GM12874 (cell line): ENCODE measurements around the gene KRI1.

Experiments
- TF ChIP-seq, protein P1 (sequence below): IDR thresholded peaks from 2 replicates; pipeline ENCODE4 v1.5.1; 2011; ENCODE audit warnings: low read depth, mild to moderate bottlenecking, control low read depth, low read length, moderate library complexity; ENCODE audit not compliant: insufficient read depth

KRI1 gene

DNA sequence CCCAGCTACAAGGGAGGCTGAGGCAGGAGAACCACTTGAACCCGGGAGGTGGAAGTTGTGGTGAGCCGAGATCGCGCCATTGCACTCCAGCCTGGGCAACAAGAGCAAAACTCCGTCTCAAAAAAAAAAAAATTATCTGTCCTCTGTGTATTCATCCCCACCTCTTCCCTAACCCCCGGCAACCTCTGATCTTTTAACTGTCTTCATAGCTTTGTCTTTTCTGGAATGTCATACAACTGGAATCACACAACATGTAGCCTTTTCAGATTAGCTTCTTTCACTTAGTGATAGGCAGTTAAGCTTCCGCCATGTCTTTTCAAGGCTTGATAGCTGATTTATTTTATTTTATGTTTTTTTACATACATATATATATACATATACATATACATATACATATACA is 40.2 kb downstream of the KRI1 start:
- TF ChIP-seq, protein P1, sequence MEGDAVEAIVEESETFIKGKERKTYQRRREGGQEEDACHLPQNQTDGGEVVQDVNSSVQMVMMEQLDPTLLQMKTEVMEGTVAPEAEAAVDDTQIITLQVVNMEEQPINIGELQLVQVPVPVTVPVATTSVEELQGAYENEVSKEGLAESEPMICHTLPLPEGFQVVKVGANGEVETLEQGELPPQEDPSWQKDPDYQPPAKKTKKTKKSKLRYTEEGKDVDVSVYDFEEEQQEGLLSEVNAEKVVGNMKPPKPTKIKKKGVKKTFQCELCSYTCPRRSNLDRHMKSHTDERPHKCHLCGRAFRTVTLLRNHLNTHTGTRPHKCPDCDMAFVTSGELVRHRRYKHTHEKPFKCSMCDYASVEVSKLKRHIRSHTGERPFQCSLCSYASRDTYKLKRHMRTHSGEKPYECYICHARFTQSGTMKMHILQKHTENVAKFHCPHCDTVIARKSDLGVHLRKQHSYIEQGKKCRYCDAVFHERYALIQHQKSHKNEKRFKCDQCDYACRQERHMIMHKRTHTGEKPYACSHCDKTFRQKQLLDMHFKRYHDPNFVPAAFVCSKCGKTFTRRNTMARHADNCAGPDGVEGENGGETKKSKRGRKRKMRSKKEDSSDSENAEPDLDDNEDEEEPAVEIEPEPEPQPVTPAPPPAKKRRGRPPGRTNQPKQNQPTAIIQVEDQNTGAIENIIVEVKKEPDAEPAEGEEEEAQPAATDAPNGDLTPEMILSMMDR: no peak

DNA sequence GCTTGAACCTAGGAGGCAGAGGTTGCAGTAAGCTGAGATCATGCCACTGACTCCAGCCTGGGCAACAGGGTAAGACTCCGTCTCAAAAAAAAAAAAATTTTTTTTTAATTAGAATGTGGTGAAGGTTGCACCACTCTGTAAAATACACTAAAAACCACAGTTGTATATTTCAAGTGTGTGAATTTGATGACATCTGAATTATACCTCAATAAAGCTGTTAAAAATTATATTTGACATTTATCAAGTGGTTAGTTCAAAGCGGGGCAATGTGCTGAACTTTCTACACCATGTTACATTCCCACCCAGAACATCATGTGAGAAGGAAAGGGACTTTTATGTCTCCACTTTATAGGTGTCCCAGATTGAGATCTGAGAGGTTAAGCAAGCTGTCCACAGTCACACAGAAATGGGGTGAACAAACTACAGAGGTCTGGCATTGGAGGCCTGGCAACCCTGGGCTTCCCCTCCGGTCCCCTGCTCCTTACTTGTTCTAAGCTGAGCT is 42.6 kb downstream of the KRI1 start:
- TF ChIP-seq, protein P1: no peak

DNA sequence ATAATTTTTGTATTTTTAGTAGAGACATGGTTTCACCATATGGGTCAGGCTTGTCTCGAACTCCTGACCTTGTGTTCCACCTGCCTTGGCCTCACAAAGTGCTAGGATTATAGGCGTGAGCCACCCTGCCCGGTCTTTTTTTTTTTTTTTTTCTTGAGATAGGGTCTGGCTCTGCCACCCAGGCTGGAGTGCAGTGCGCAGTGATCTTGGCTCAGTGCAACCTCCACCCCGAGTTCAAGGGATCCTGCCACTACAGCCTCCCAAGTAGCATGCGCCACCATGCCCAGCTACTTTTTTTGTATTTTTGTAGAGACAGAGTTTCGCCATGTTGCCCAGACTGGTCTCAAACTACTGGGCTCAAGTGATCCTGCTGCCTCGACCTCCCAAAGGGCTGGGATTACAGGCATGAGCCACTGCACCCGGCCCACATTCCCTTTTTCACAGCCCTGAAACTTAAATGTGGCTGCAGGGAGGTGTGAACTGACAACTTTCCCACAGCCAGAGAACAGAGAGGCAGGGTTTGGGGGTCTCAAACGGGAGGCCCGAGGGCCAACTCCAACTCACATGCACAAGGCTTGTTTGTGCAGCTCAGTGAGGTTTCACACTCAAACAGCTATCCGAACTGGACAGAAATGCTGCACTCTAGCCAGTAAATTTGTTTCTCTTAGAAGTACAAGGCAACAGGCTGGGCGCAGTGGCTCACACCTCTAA is 44.2 kb downstream of the KRI1 start:
- TF ChIP-seq, protein P1: no peak

DNA sequence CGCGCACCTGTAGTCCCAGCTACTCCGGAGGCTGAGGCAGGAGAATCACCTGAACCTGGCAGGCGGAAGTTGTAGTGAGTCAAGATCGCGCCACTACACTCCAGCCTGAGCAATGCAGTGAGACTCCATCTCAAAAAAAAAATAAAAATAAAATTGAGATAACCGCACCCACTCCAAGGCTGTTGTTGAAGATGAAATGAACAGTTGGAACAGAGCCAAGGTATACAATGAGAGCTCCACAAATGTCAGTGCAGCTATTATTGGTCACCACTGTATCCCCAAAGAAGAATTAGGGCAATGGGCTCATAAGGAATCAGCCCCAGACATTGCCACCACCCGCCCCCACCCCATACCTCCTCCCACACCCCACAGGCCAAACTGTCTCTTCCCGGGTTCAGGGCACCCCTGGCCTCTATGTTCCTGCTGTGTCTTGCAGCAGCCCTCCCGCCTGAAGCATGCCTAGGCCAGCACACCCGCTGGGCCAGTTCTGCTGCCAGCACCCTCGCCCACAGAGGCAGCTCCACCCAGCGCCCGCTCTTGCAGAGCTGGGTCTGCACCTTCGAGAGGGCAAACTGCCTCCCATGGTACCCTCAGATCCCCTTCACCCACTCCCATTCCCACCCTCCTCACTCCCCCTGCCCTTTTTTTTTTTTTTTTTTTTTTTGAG is 45.0 kb downstream of the KRI1 start:
- TF ChIP-seq, protein P1: no peak

- TF ChIP-seq, protein P1: no peak
These were observed 46.4 kb downstream of the KRI1 start for GRCh38 chr19:10519421-10519820.

GRCh38 chr19:10518444-10519361 is 47.1 kb downstream of the KRI1 start:
- TF ChIP-seq, protein P1: no peak
